K562 (cell line): ENCODE results near the gene TRIM33. TPM values are rescaled to one million over a fixed set of nuclear protein-coding genes. Genes with fewer than 3 reads are reported as not detected.

Experiments used
- ATAC-seq: fragments of 200-7000 bp; cut with Tn5 transposase; 3 replicates; pipeline ENCODE4 v1.9.1; 2020; ENCODE audit warnings: moderate library complexity
- BruUV-seq: library from RNA; stranded (reverse); fragments of 400-500 nt; replicated peaks from 2 replicates; lab custom pipeline; 2021; lab: Mats Ljungman, UMichigan
- CTCF ChIA-PET: fragments of 300-600 bp; formaldehyde crosslinking; extraction: SDS; loops from one replicate; lab custom pipeline; 2021; ENCODE audit warnings: low intra/inter-chr PET ratio; lab: Yijun Ruan, JAX
- POLR2A ChIA-PET: fragments of 300-600, 350-650 bp; sonication (Branson Sonifier 250); formaldehyde crosslinking; extraction: SDS; loops from one replicate; lab custom pipeline; 2021; ENCODE audit warnings: antibody characterized with exemption, inconsistent platforms; lab: Yijun Ruan, JAX
- DNase-seq, 4 experiments: peaks; one replicate each; pipeline versions ENCODE4 v3.0.0 to v3.0.0-alpha.2; 2011 to 2018; ENCODE audit warnings: low spot score in 3 of 4, mixed read lengths in 3 of 4; ENCODE audit errors: extremely low read depth in 1 of 4
- FAIRE-seq: peaks from 2 replicates; lab custom pipeline; 2011; peaks lifted over from hg19 to GRCh38; lab: Jason Lieb, UNC
- H2AFZ ChIP-seq: 2 replicates; pipeline ENCODE4 v1.6.0; 2011; ENCODE audit warnings: low read depth, low read length, control low read depth, inconsistent platforms
- H3K27ac ChIP-seq: fragments of 200-600 bp; 3 replicates; pipeline ENCODE4 v1.8.0; 2011; ENCODE audit warnings: low read depth, mild to moderate bottlenecking, control low read depth, inconsistent platforms, low read length, moderate library complexity, mixed read lengths; ENCODE audit errors: extremely low read depth
- H3K27me3 ChIP-seq, 2 experiments: fragments of 300-600 bp in 1 of 2; 2 replicates in 1 of 2; 3 replicates in 1 of 2; pipeline versions ENCODE4 v1.6.0 to v1.8.0; 2011; ENCODE audit warnings: inconsistent platforms in 2 of 2, low read length in 2 of 2, mild to moderate bottlenecking in 1 of 2, mixed read lengths in 1 of 2, moderate library complexity in 1 of 2; ENCODE audit not compliant: control insufficient read depth in 2 of 2, insufficient read depth in 2 of 2
- H3K36me3 ChIP-seq: fragments of 300-600 bp; 3 replicates; pipeline ENCODE4 v1.8.0; 2011; ENCODE audit warnings: mild to moderate bottlenecking, low read length, inconsistent platforms; ENCODE audit not compliant: control insufficient read depth, insufficient read depth
- H3K4me1 ChIP-seq, 2 experiments: fragments of 200-600 bp in 1 of 2; replicated peaks in 1 of 2; 2 replicates in 1 of 2; 3 replicates in 1 of 2; pipeline versions ENCODE4 v1.5.1 to v1.8.0; 2011; ENCODE audit warnings: inconsistent platforms in 2 of 2, low read length in 2 of 2, mild to moderate bottlenecking in 1 of 2, mixed read lengths in 1 of 2, moderate library complexity in 1 of 2; ENCODE audit not compliant: control insufficient read depth in 2 of 2, insufficient read depth in 2 of 2
- H3K4me2 ChIP-seq: 2 replicates; pipeline ENCODE4 v1.6.1; 2011; ENCODE audit warnings: low read length, control low read depth, inconsistent platforms, mixed read lengths; ENCODE audit not compliant: insufficient read depth
- H3K4me3 ChIP-seq: fragments of 200-600 bp; sonication (generic), shearing (Covaris generic); 2 replicates; pipeline ENCODE4 v1.5.1; 2016; ENCODE audit warnings: control low read depth, inconsistent platforms
- H3K79me2 ChIP-seq: fragments of 200-600 bp; 3 replicates; pipeline ENCODE4 v1.8.0; 2011; ENCODE audit warnings: low read length, inconsistent platforms; ENCODE audit not compliant: control insufficient read depth, insufficient read depth
- H3K9ac ChIP-seq, 2 experiments: 2 replicates each; pipeline versions ENCODE4 v1.6.0 to v1.6.1; 2011; ENCODE audit warnings: low read depth in 2 of 2, low read length in 2 of 2, control low read depth in 1 of 2, inconsistent platforms in 1 of 2, mild to moderate bottlenecking in 1 of 2, mixed read lengths in 1 of 2; ENCODE audit not compliant: insufficient read depth in 1 of 2
- H3K9me1 ChIP-seq: one replicate; pipeline ENCODE4 v1.6.0; 2011; ENCODE audit warnings: inconsistent platforms, mild to moderate bottlenecking, low read length, moderate library complexity; ENCODE audit not compliant: control insufficient read depth, insufficient read depth
- H3K9me3 ChIP-seq: replicated peaks from 2 replicates; pipeline ENCODE4 v1.5.1; 2011; ENCODE audit warnings: low read depth, low read length, inconsistent platforms; ENCODE audit not compliant: control insufficient read depth, insufficient read depth
- H4K20me1 ChIP-seq: replicated peaks from 2 replicates; pipeline ENCODE4 v1.6.1; 2011; ENCODE audit warnings: low read length, inconsistent platforms, mixed read lengths; ENCODE audit not compliant: control insufficient read depth, insufficient read depth
- CTCF ChIP-seq, 3 experiments: IDR thresholded peaks in 2 of 3; conservative IDR thresholded peaks in 1 of 3; 2 replicates each; pipeline ENCODE4 v1.5.1; 2011 to 2012; ENCODE audit warnings: low read length in 3 of 3, mild to moderate bottlenecking in 3 of 3, control low read depth in 2 of 3, improper control_type of control experiment in 1 of 3, inconsistent platforms in 1 of 3, low read depth in 1 of 3, mixed read lengths in 1 of 3, moderate library complexity in 1 of 3; ENCODE audit not compliant: insufficient read depth in 2 of 3
- DEAF1 ChIP-seq: fragments of 450-650 bp; formaldehyde crosslinking; IDR thresholded peaks from 2 replicates; pipeline ENCODE4 v1.4.0; 2020; ENCODE audit warnings: mild to moderate bottlenecking, moderate library complexity
- ETS1 ChIP-seq: conservative IDR thresholded peaks from 2 replicates; pipeline ENCODE4 v1.6.1; 2011; ENCODE audit warnings: low read depth, mild to moderate bottlenecking, low read length; ENCODE audit not compliant: control insufficient read depth
- KAT7 ChIP-seq: sonication (generic); formaldehyde crosslinking; IDR thresholded peaks from 2 replicates; pipeline ENCODE4 v1.8.0; 2022; ENCODE audit warnings: missing genetic modification reagents, mild to moderate bottlenecking, borderline replicate concordance
- PHTF2 ChIP-seq: fragments of 250-450 bp; sonication (Bioruptor Pico); IDR thresholded peaks from 2 replicates; pipeline ENCODE4 v1.5.0; 2021; ENCODE audit warnings: mild to moderate bottlenecking
- REST ChIP-seq, 2 experiments: fragments of 450-650 bp; formaldehyde crosslinking in 1 of 2; IDR thresholded peaks; 2 replicates each; pipeline versions ENCODE4 v1.4.0 to v1.6.1; 2014 to 2020; ENCODE audit warnings: mild to moderate bottlenecking in 2 of 2, borderline replicate concordance in 1 of 2, low read depth in 1 of 2
- SIRT6 ChIP-seq: IDR thresholded peaks from one replicate; pipeline ENCODE4 v1.6.1; 2012; ENCODE audit warnings: low read depth, mild to moderate bottlenecking, control low read depth, inconsistent platforms, low read length, moderate library complexity
- WGBS: fragments of 100-300 bp; shearing (Covaris generic); methylation state at CpG from one replicate; pipeline ENCODE4 v1.1.6; 2016; ENCODE audit warnings: low coverage, mixed read lengths; ENCODE audit not compliant: insufficient coverage; ENCODE audit errors: missing lambda C conversion rate; 5-methylcytosine and 5-hydroxymethylcytosine counted together
- in situ Hi-C: fragments of 300-500 bp; cut with MboI; formaldehyde crosslinking; loops from 4 replicates; pipeline ENCODE4 v1.15.0; 2018; ENCODE audit warnings: inconsistent platforms, mixed read lengths
- intact Hi-C: fragments of 100-400 bp; cut with micrococcal nuclease; formaldehyde crosslinking; loops from 2 replicates; pipeline ENCODE4 v1.14.2; 2022
- polyA plus RNA-seq, 8 experiments: library from polyadenylated mRNA; depleted of rRNA in 4 of 8; stranded (reverse) in 5 of 8; unstranded in 3 of 8; fragments of >200 nt; fragmentation: Nextera tagmentation in 2 of 8; fragmentation: Illumina TruSeq in 1 of 8; extraction: Ambion mirVana in 2 of 8; extraction: Trizol in 1 of 8; gene quantifications; 2 replicates each; pipeline versions ENCODE4 v1.2.1 to v1.2.3, GENCODE V29; 2011 to 2014; ENCODE audit warnings: inconsistent platforms in 1 of 8, missing spikeins in 1 of 8
- total RNA-seq, 7 experiments: library from RNA; depleted of rRNA in 6 of 7; stranded (reverse); fragments of >200 nt in 6 of 7; fragmentation: Illumina TruSeq in 2 of 7; extraction: Trizol in 2 of 7; gene quantifications; 2 replicates each; pipeline versions ENCODE4 v1.2.1 to v1.2.3, GENCODE V29; 2011 to 2021; ENCODE audit warnings: low replicate concordance in 1 of 7

Gene TRIM33
- total and polyA plus RNA-seq, 9 of the 15 experiments (the other 6 are each of a cell fraction or from before 2014, with no cell fraction given), result 9.3 to 58.4 (median 40.2) TPM

GRCh38 chr1:114558544-114558943, 47.5 kb upstream of the TRIM33 start:
- Histone ChIP-seq H2AFZ (no peak overlapping the region), H3K9me3 (no peaks in the 10 kb centered on the region), H3K4me1 (no peaks in the 10 kb centered on the region), H3K4me2 (no peak overlapping the region), H3K4me3 (no peak overlapping the region), H4K20me1 (no peaks in the 10 kb centered on the region), H3K27ac (no peak overlapping the region), H3K27me3 (no peaks in the 10 kb centered on the region), H3K9ac (no peak overlapping the region), H3K9me1 (no peaks in the 10 kb centered on the region), H3K36me3 (no peaks in the 10 kb centered on the region), H3K79me2 (no peaks in the 10 kb centered on the region)
- peak; percentile 86 for ATAC-seq
- intact Hi-C loops (loop anchor here (1.0 to 5.0 kb wide), 3 partner anchors 46 to 212 kb away; no protein-coding TSS in a partner anchor), in situ Hi-C loops (no loop called here)
- 90% methylated on average over 1 of the region's 1 CpG for WGBS
- no TSS peak for BruUV-seq
- POLR2A ChIA-PET, result no interaction called here
- DNase-seq, result peak in 2 of 4 experiments; percentile 37 to 52
- no peak for FAIRE-seq
- CTCF ChIA-PET, result interaction anchor here (0.6 to 3.1 kb wide), 3 partner anchors 131 to 580 kb away, joined by 3 to 32 read pairs (median 6); no protein-coding TSS in a partner anchor
- TF ChIP-seq SIRT6 (no peak), ETS1 (no peak), PHTF2 (CRISPR knock-in tag) (no peak), KAT7 (CRISPR knock-in tag) (no peak), CTCF (IDR thresholded peaks at IDR 0.05 in 2 of 3, conservative IDR thresholded peaks at IDR 0.05 in 1 of 3; ENCODE audit: insufficient read depth in 2 of 3, low read depth in 1 of 3, low read length in 3 of 3) (peak; percentile 54 to 80 (median 57); a peak in 4 of 6 replicates), DEAF1 (CRISPR knock-in tag) (peak; percentile 45), REST (IDR thresholded peaks at IDR 0.05; ENCODE audit: borderline replicate concordance) (peak; percentile 72; the same call in 1 of the 2 replicates), REST (CRISPR knock-in tag; IDR thresholded peaks at IDR 0.05; ENCODE audit: low read depth) (no peak)
